ENCODE results near the gene KCTD2. TPM values are rescaled to one million over a fixed set of nuclear protein-coding genes. Genes with fewer than 3 reads are reported as not detected.
A peak's percentile ranks its signal among the peaks of the same experiment; 100 is the strongest.

Gene KCTD2
- total and polyA plus RNA-seq, 9 of the 15 experiments (the other 6 are each of a cell fraction or from before 2014, with no cell fraction given) = 1.7 to 32.9 (median 15.8) TPM

DNA sequence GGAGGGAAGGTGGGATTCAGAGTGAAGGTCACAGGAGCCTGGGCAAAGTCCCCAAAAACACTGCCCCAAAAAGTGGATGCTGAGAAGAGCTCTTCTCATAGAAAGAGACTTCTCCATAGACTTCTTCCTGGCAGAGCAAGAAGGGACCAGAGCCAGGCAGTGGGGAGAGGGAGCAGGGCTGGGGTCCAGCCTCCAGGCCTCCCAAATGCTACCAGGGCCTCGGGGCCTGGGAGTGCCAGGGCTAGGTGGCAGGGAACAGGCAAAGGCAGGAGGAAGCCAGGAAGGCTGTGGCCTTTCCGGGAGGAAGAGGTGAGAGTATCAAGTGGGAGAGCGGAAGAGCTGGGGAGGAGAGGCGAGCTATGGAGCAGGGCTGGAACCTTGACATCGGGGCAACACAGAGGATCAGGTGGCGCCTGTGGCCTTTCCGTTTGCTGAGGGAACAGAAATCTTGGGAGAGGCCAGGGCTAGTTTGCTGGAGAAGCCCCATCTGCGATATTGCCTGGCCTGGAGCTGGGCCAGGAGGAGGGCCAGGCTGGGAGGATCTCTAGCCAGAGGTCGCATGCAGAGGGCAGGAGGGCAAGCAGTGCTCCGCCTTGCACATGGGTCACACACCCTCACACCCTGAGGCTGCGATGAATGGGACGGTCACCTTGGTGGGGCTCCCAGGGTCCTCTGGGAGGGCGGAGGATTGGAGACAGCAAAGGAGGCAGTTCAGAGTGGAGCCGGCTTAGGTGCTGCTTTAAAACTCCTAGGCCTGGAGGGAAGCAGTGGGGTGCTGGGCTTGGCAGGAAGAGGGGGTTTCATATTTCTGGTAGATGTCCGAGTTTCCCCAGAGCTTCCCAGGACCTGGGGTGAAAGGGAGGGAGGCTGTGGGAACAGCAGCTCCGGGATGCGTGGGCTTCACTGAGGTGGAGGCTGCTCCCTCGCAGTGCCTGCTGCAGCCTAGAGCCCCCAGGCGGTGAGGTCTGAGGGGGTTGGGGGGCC lies 44.1 kb downstream of the KCTD2 start (continued):
- TF ChIP-seq, protein P1, sequence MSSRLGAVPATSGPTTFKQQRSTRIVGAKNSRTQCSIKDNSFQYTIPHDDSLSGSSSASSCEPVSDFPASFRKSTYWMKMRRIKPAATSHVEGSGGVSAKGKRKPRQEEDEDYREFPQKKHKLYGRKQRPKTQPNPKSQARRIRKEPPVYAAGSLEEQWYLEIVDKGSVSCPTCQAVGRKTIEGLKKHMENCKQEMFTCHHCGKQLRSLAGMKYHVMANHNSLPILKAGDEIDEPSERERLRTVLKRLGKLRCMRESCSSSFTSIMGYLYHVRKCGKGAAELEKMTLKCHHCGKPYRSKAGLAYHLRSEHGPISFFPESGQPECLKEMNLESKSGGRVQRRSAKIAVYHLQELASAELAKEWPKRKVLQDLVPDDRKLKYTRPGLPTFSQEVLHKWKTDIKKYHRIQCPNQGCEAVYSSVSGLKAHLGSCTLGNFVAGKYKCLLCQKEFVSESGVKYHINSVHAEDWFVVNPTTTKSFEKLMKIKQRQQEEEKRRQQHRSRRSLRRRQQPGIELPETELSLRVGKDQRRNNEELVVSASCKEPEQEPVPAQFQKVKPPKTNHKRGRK (tag; IDR thresholded peaks at IDR 0.05) = no peak
- TF ChIP-seq KDM5B (IDR thresholded peaks at IDR 0.05; ENCODE audit: insufficient replicate concordance, low read depth, low read length) (peak; percentile 24), MCM3 (IDR thresholded peaks at IDR 0.05) (no peak), TARDBP (IDR thresholded peaks at IDR 0.05) (no peak), SPI1 (IDR thresholded peaks at IDR 0.05; ENCODE audit: borderline replicate concordance, low read depth, low read length) (no peak), RUNX1 (IDR thresholded peaks at IDR 0.05; ENCODE audit: low read depth) (no peak), TCF3 (CRISPR knock-in tag; IDR thresholded peaks at IDR 0.05) (no peak), NR2C1 (IDR thresholded peaks at IDR 0.05) (peak; percentile 35; the same call in 1 of the 2 replicates), NR2C1 (tag; IDR thresholded peaks at IDR 0.05) (peak; percentile 17; the same call in 1 of the 2 replicates), ZBTB8A (IDR thresholded peaks at IDR 0.05; ENCODE audit: partially characterized antibody) (no peak), PHF21A (IDR thresholded peaks at IDR 0.05; ENCODE audit: borderline replicate concordance, low read depth) (no peak), ZNF263 (CRISPR knock-in tag; IDR thresholded peaks at IDR 0.05; ENCODE audit: borderline replicate concordance) (peak; percentile 72), NR2C2 (CRISPR knock-in tag; IDR thresholded peaks at IDR 0.05) (no peak), NR2C2 (tag; IDR thresholded peaks at IDR 0.05) (peak; percentile 81), NEUROD1 (IDR thresholded peaks at IDR 0.05; ENCODE audit: borderline replicate concordance, low read depth, low read length, partially characterized antibody) (no peak)
- TF ChIP-seq, protein P2, sequence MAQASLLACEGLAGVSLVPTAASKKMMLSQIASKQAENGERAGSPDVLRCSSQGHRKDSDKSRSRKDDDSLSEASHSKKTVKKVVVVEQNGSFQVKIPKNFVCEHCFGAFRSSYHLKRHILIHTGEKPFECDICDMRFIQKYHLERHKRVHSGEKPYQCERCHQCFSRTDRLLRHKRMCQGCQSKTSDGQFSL (CRISPR knock-in tag; IDR thresholded peaks at IDR 0.05) = no peak
- TF ChIP-seq, protein P2 (tag; IDR thresholded peaks at IDR 0.05) = 0 out of 4 replicates have a peak, but pooled peaks of 1 of the 2 experiments have one; percentile 22
